Measurements from ENCODE around the gene CIAPIN1. TPM values are rescaled to one million over a fixed set of nuclear protein-coding genes. Genes with fewer than 3 reads are reported as not detected.

The CIAPIN1 gene
- total RNA-seq, 1 experiment from 2014 or later = 82.8 TPM

GRCh38 chr16:57426356-57426755 lies 20.8 kb downstream of the CIAPIN1 start:
- no peak for TF ChIP-seq CTCF (conservative IDR thresholded peaks at IDR 0.05)
- no peaks in the 10 kb centered on the region for H3K9me3 ChIP-seq (ENCODE audit: control insufficient read depth, low read depth, low read length)

More at GRCh38 chr16:57426356-57426755, 20.8 kb downstream of the CIAPIN1 start:
- Histone ChIP-seq H3K23me2 (ENCODE audit: insufficient read length, low read depth, low read length, poor library complexity, severe bottlenecking) (no peaks in the 10 kb centered on the region), H2BK15ac (ENCODE audit: low read depth, low read length) (no peak overlapping the region), H2BK5ac (ENCODE audit: insufficient read length, low read length) (no peak overlapping the region), H3K4ac (ENCODE audit: low read depth, low read length) (no peak overlapping the region), H3K27ac (ENCODE audit: insufficient read length, low read depth, low read length) (no peak overlapping the region), H3K18ac (ENCODE audit: insufficient read length, low read depth, low read length) (no peak overlapping the region), H2AK5ac (ENCODE audit: insufficient read length, low read length) (no peak overlapping the region), H4K91ac (ENCODE audit: insufficient read length, low read depth, low read length) (no peak overlapping the region), H2BK12ac (ENCODE audit: insufficient read length, low read depth, low read length) (no peak overlapping the region), H4K20me1 (ENCODE audit: control insufficient read depth, insufficient read depth, insufficient read length) (no peaks in the 10 kb centered on the region), H2BK120ac (ENCODE audit: low read depth, low read length, poor library complexity, severe bottlenecking) (no peak overlapping the region), H3K79me1 (ENCODE audit: insufficient read depth, low read depth, low read length, poor library complexity, severe bottlenecking) (no peaks in the 10 kb centered on the region), H4K8ac (replicated peaks; ENCODE audit: insufficient read length, low read depth, low read length) (no peak overlapping the region), H3K79me2 (ENCODE audit: insufficient read depth, low read length) (no peaks in the 10 kb centered on the region), H3K56ac (ENCODE audit: insufficient read length, low read depth, low read length) (no peak overlapping the region), H2AFZ (ENCODE audit: low read length) (no peak overlapping the region), H3K4me1 (ENCODE audit: insufficient read depth, low read length) (no peaks in the 10 kb centered on the region), H3K14ac (ENCODE audit: insufficient read depth, low read length) (no peak overlapping the region), H3T11ph (ENCODE audit: low read length) (no peak overlapping the region), H3K27me3 (ENCODE audit: insufficient read depth, low read length) (no peaks in the 10 kb centered on the region), H2BK20ac (ENCODE audit: low read depth, low read length, poor library complexity, severe bottlenecking) (no peak overlapping the region), H4K5ac (ENCODE audit: insufficient read length, low read depth, low read length) (no peak overlapping the region), H3K23ac (ENCODE audit: insufficient read length, low read depth, low read length) (no peak overlapping the region), H3K9ac (ENCODE audit: extremely low read depth, insufficient read length, low read length) (no peak overlapping the region), H3K4me2 (ENCODE audit: insufficient read depth, insufficient read length, low read length) (no peak overlapping the region)
- no peak for DNase-seq
- Mint-ChIP-seq H3K4me3 (no peak overlapping the region), H3K27me3 (ENCODE audit: low read depth) (no peaks in the 10 kb centered on the region), H3K4me1 (peaks cover 5 to 6% of the 10 kb centered on the region in 2 experiments; a peak in 3 of 4 replicates), H3K27ac (0 out of 7 replicates have a peak overlapping the region, but pooled peaks of 1 of the 3 experiments have one; percentile 31), H3K9me3 (no peaks in the 10 kb centered on the region), H3K36me3 (ENCODE audit: insufficient read depth in 1 of 3, low read depth in 3 of 3) (peaks cover 25 to 39% (median 38%) of the 10 kb centered on the region in 3 experiments)
- no CpG with 5 or more reads among the region's 7 CpGs for WGBS (ENCODE audit: extremely low coverage, insufficient read length, low lambda C conversion rate)

Data from H9 (cell line).